ENCODE data around the gene SORCS2. TPM values are rescaled to one million over a fixed set of nuclear protein-coding genes. Genes with fewer than 3 reads are reported as not detected.

SORCS2 gene
- polyA plus RNA-seq, 1 donor (not counting 4 experiments of a cell fraction or from before 2014, with no cell fraction given): 0.09 TPM

- H3K9ac ChIP-seq (ENCODE audit: control insufficient read depth, extremely low read depth, insufficient read depth, low read length): no peak overlapping the region
- no peak overlapping the region for H2AFZ ChIP-seq (ENCODE audit: control insufficient read depth, low read length)
- H3K4me2 ChIP-seq (ENCODE audit: control insufficient read depth, extremely low read depth, insufficient read depth, low read depth, low read length): no peak overlapping the region
- H3K4me1 ChIP-seq (ENCODE audit: control insufficient read depth, extremely low read depth, insufficient read depth, low read length): peaks cover 2% of the 10 kb centered on the region
- peaks cover 6% of the 10 kb centered on the region for H3K27me3 ChIP-seq (ENCODE audit: control insufficient read depth, extremely low read depth, insufficient read depth, low read length)
- H3K36me3 ChIP-seq (ENCODE audit: control insufficient read depth in 2 of 2, extremely low read depth in 1 of 2, insufficient read depth in 2 of 2, low read length in 2 of 2): no peaks in the 10 kb centered on the region
- dilution Hi-C loops (cut with MboI; ENCODE audit: extremely low pct_ligation_motif_present, low sequenced_read_pairs): no loop called here
- no peaks in the 10 kb centered on the region for H3K9me3 ChIP-seq (ENCODE audit: control insufficient read depth, low read depth, low read length)
- no peaks in the 10 kb centered on the region for H3K9me1 ChIP-seq (ENCODE audit: control insufficient read depth, extremely low read depth, insufficient read depth, low read length)
- TF ChIP-seq CTCF (optimal IDR thresholded peaks at IDR 0.05 in 1 of 3, IDR thresholded peaks at IDR 0.05 in 1 of 3, conservative IDR thresholded peaks at IDR 0.05 in 1 of 3; ENCODE audit: extremely low read depth in 1 of 3, insufficient read depth in 2 of 3, low read length in 3 of 3): no peak
- H3K79me2 ChIP-seq (ENCODE audit: control insufficient read depth, insufficient read depth, low read length): no peaks in the 10 kb centered on the region
- DNase-seq (ENCODE audit: low read depth, low spot score) (no peak), FAIRE-seq (no peak)
- no peak overlapping the region for H3K4me3 ChIP-seq (ENCODE audit: control insufficient read depth in 2 of 3, extremely low read depth in 1 of 3, insufficient read depth in 2 of 3, low read depth in 1 of 3, low read length in 3 of 3)
- no peak overlapping the region for H3K27ac ChIP-seq (ENCODE audit: control insufficient read depth, insufficient read depth, low read length)
- H4K20me1 ChIP-seq (ENCODE audit: control insufficient read depth, extremely low read depth, insufficient read depth, low read length): no peaks in the 10 kb centered on the region
Measured at GRCh38 chr4:7256984-7257810, 64.9 kb downstream of the SORCS2 start.

- no peaks in the 10 kb centered on the region for H4K20me1 ChIP-seq (ENCODE audit: control insufficient read depth, extremely low read depth, insufficient read depth, low read length)
- H3K4me3 ChIP-seq (ENCODE audit: control insufficient read depth in 2 of 3, extremely low read depth in 1 of 3, insufficient read depth in 2 of 3, low read depth in 1 of 3, low read length in 3 of 3): no peak overlapping the region
- H3K79me2 ChIP-seq (ENCODE audit: control insufficient read depth, insufficient read depth, low read length): no peaks in the 10 kb centered on the region
- H2AFZ ChIP-seq (ENCODE audit: control insufficient read depth, low read length): no peak overlapping the region
- no peaks in the 10 kb centered on the region for H3K27me3 ChIP-seq (ENCODE audit: control insufficient read depth, extremely low read depth, insufficient read depth, low read length)
- H3K27ac ChIP-seq (ENCODE audit: control insufficient read depth, insufficient read depth, low read length): no peak overlapping the region
- no peak for DNase-seq (ENCODE audit: low read depth, low spot score)
- no peaks in the 10 kb centered on the region for H3K36me3 ChIP-seq (ENCODE audit: control insufficient read depth in 2 of 2, extremely low read depth in 1 of 2, insufficient read depth in 2 of 2, low read length in 2 of 2)
- TF ChIP-seq EZH2 (IDR thresholded peaks at IDR 0.05; ENCODE audit: low read length): no peak
- TF ChIP-seq CTCF (optimal IDR thresholded peaks at IDR 0.05 in 1 of 3, IDR thresholded peaks at IDR 0.05 in 1 of 3, conservative IDR thresholded peaks at IDR 0.05 in 1 of 3; ENCODE audit: extremely low read depth in 1 of 3, insufficient read depth in 2 of 3, low read length in 3 of 3): no peak
- H3K9me3 ChIP-seq (ENCODE audit: control insufficient read depth, low read depth, low read length): no peaks in the 10 kb centered on the region
- H3K9me1 ChIP-seq (ENCODE audit: control insufficient read depth, extremely low read depth, insufficient read depth, low read length): no peaks in the 10 kb centered on the region
- dilution Hi-C loops (cut with MboI; ENCODE audit: extremely low pct_ligation_motif_present, low sequenced_read_pairs): no loop called here
- no peak for FAIRE-seq
- no peak overlapping the region for H3K9ac ChIP-seq (ENCODE audit: control insufficient read depth, extremely low read depth, insufficient read depth, low read length)
- H3K4me2 ChIP-seq (ENCODE audit: control insufficient read depth, extremely low read depth, insufficient read depth, low read depth, low read length): no peak overlapping the region
- H3K4me1 ChIP-seq (ENCODE audit: control insufficient read depth, extremely low read depth, insufficient read depth, low read length): peaks cover 6% of the 10 kb centered on the region
Measured at GRCh38 chr4:7259039-7259438, 66.7 kb downstream of the SORCS2 start.

All from keratinocyte (primary cell).